CD14-positive monocyte (primary cell): Measurements from ENCODE around the gene UBE2O. TPM values are rescaled to one million over a fixed set of nuclear protein-coding genes. Genes with fewer than 3 reads are reported as not detected.

Experiments
- DNase-seq, 3 donors: peaks; one replicate each; pipeline ENCODE4 v3.0.0-alpha.2; 2011 to 2022
- H2AFZ ChIP-seq: 2 replicates; pipeline ENCODE4 v1.6.0; 2012; ENCODE audit warnings: mild to moderate bottlenecking, low read depth, low read length, inconsistent platforms; ENCODE audit not compliant: insufficient read depth, poor library complexity, severe bottlenecking
- H3K27ac ChIP-seq, 2 donors: 1 replicate in 1 of 2; 2 replicates in 1 of 2; pipeline ENCODE4 v1.5.1; 2012 to 2013; ENCODE audit warnings: low read length in 2 of 2, control low read depth in 1 of 2, inconsistent platforms in 1 of 2, low read depth in 1 of 2, mild to moderate bottlenecking in 1 of 2
- H3K27me3 ChIP-seq, 2 donors: one replicate each; pipeline versions ENCODE4 v1.6.0 to v1.6.1; 2011 to 2013; ENCODE audit warnings: low read length in 2 of 2; ENCODE audit not compliant: control insufficient read depth in 2 of 2, insufficient read depth in 2 of 2
- H3K36me3 ChIP-seq, 2 donors: replicated peaks in 1 of 2; 1 replicate in 1 of 2; 2 replicates in 1 of 2; pipeline versions ENCODE4 v1.5.1 to v1.6.1; 2012 to 2013; ENCODE audit warnings: low read length in 2 of 2, control low read depth in 1 of 2, inconsistent platforms in 1 of 2, mild to moderate bottlenecking in 1 of 2; ENCODE audit not compliant: insufficient read depth in 2 of 2, control insufficient read depth in 1 of 2
- H3K4me1 ChIP-seq, 2 donors: 1 replicate in 1 of 2; 2 replicates in 1 of 2; pipeline versions ENCODE4 v1.5.1 to v1.6.1; 2012 to 2013; ENCODE audit warnings: low read length in 2 of 2, control low read depth in 1 of 2, inconsistent platforms in 1 of 2, mild to moderate bottlenecking in 1 of 2, moderate library complexity in 1 of 2; ENCODE audit not compliant: insufficient read depth in 2 of 2, control insufficient read depth in 1 of 2
- H3K4me2 ChIP-seq: replicated peaks from 2 replicates; pipeline ENCODE3; 2012; ENCODE audit warnings: low read length, moderate library complexity, mild to moderate bottlenecking; ENCODE audit not compliant: poor library complexity, severe bottlenecking; ENCODE audit errors: extremely low read depth
- H3K4me3 ChIP-seq, 3 experiments: fragments of 200-600 bp in 1 of 3; sonication (generic) in 1 of 3; replicated peaks in 1 of 3; 1 replicate in 2 of 3; 2 replicates in 1 of 3; pipeline ENCODE4 v1.5.1; 2011 to 2013; ENCODE audit warnings: low read length in 3 of 3, mild to moderate bottlenecking in 3 of 3, control low read depth in 2 of 3, low read depth in 2 of 3, inconsistent platforms in 1 of 3, moderate library complexity in 1 of 3
- H3K79me2 ChIP-seq: 2 replicates; pipeline ENCODE4 v1.6.0; 2012; ENCODE audit warnings: mild to moderate bottlenecking, control low read depth, inconsistent platforms, low read length, moderate library complexity; ENCODE audit not compliant: insufficient read depth
- H3K9ac ChIP-seq: 2 replicates; pipeline ENCODE4 v1.6.0; 2017; ENCODE audit warnings: low read length, mild to moderate bottlenecking; ENCODE audit not compliant: insufficient read depth, poor library complexity, severe bottlenecking
- H3K9me3 ChIP-seq, 2 donors: replicated peaks in 1 of 2; 1 replicate in 1 of 2; 2 replicates in 1 of 2; pipeline versions ENCODE4 v1.5.1 to v1.6.1; 2012 to 2013; ENCODE audit warnings: low read length in 2 of 2, control low read depth in 1 of 2; ENCODE audit not compliant: control insufficient read depth in 1 of 2, insufficient read depth in 1 of 2
- H4K20me1 ChIP-seq: 2 replicates; pipeline ENCODE4 v1.6.0; 2012; ENCODE audit warnings: mild to moderate bottlenecking, low read length, control low read depth, moderate library complexity; ENCODE audit not compliant: insufficient read depth
- H3K27ac Mint-ChIP-seq, 7 donors: one replicate each; pipeline ENCODE4 v1.8.0; 2020; ENCODE audit warnings: mild to moderate bottlenecking in 7 of 7, mixed read lengths in 7 of 7, moderate library complexity in 6 of 7, inconsistent platforms in 2 of 7
- H3K27me3 Mint-ChIP-seq, 3 donors: one replicate each; pipeline ENCODE4 v1.8.0; 2021 to 2022; ENCODE audit warnings: low read depth in 3 of 3, mild to moderate bottlenecking in 3 of 3, mixed read lengths in 3 of 3, moderate library complexity in 3 of 3, inconsistent platforms in 1 of 3
- H3K36me3 Mint-ChIP-seq, 2 donors: one replicate each; pipeline ENCODE4 v1.8.0; 2020; ENCODE audit warnings: mixed read lengths in 2 of 2, inconsistent platforms in 1 of 2, mild to moderate bottlenecking in 1 of 2
- H3K4me1 Mint-ChIP-seq: one replicate; pipeline ENCODE4 v1.8.0; 2020; ENCODE audit warnings: mild to moderate bottlenecking, mixed read lengths
- H3K4me3 Mint-ChIP-seq, 2 donors: one replicate each; pipeline ENCODE4 v1.8.0; 2020; ENCODE audit warnings: mild to moderate bottlenecking in 2 of 2, mixed read lengths in 2 of 2, moderate library complexity in 1 of 2
- H3K9me3 Mint-ChIP-seq, 7 donors: one replicate each; pipeline ENCODE4 v1.8.0; 2020 to 2022; ENCODE audit warnings: mixed read lengths in 7 of 7, mild to moderate bottlenecking in 6 of 7, moderate library complexity in 6 of 7, inconsistent platforms in 2 of 7
- CTCF ChIP-seq: fragments of 200-600 bp; IDR thresholded peaks from one replicate; pipeline ENCODE4 v1.8.0; 2022; ENCODE audit warnings: antibody characterized with exemption, mild to moderate bottlenecking
- WGBS: methylation state at CpG from one replicate; pipeline ENCODE4 v1.1.5; 2013; ENCODE audit warnings: missing lambda C conversion rate; ENCODE audit not compliant: insufficient coverage; 5-methylcytosine and 5-hydroxymethylcytosine counted together
- intact Hi-C, 2 donors: fragments of 100-400 bp; cut with micrococcal nuclease; formaldehyde crosslinking; loops; one replicate each; pipeline versions ENCODE4 v1.15.0 to v1.15.1; 2023
- polyA plus RNA-seq, 3 donors: library from polyadenylated mRNA; depleted of rRNA in 1 of 3; unstranded in 2 of 3; stranded (reverse) in 1 of 3; fragments of 300-500 nt in 2 of 3; fragments of >200 nt in 1 of 3; fragmentation: Illumina TruSeq in 2 of 3; gene quantifications; 1 replicate in 2 of 3; 2 replicates in 1 of 3; pipeline ENCODE4 v1.2.3, GENCODE V29; 2012 to 2021

Gene UBE2O
- polyA plus RNA-seq, 3 donors: 1.3 to 15.1 (median 4.5) TPM

- intact Hi-C loops: no loop called here
- no peak overlapping the region for H2AFZ ChIP-seq
- H3K79me2 ChIP-seq: peaks cover 29% of the 10 kb centered on the region
- peaks cover 10% of the 10 kb centered on the region for H3K4me1 Mint-ChIP-seq
- H3K4me2 ChIP-seq: no peak overlapping the region
- no peaks in the 10 kb centered on the region for H3K9me3 Mint-ChIP-seq
- TF ChIP-seq CTCF: no peak
- no peaks in the 10 kb centered on the region for H3K9me3 ChIP-seq
- no peak overlapping the region for H3K4me3 ChIP-seq
- H3K36me3 ChIP-seq: peaks cover 0 to 1% of the 10 kb centered on the region in 2 donors
- no peak overlapping the region for H3K27ac ChIP-seq
- no peak overlapping the region for H3K9ac ChIP-seq
- no peak overlapping the region for H3K4me3 Mint-ChIP-seq
- H3K27me3 ChIP-seq: no peaks in the 10 kb centered on the region
- 89% methylated on average over 5 of the region's 6 CpGs for WGBS
- H3K27me3 Mint-ChIP-seq: peaks cover 0 to 3% (median 0%) of the 10 kb centered on the region in 3 donors
- H4K20me1 ChIP-seq: peaks cover 70% of the 10 kb centered on the region
- peak overlapping the region in 2 of 7 donors; percentile 54 to 64 for H3K27ac Mint-ChIP-seq
- no peak for DNase-seq
- H3K4me1 ChIP-seq: no peaks in the 10 kb centered on the region
- H3K36me3 Mint-ChIP-seq: peaks cover 10 to 22% of the 10 kb centered on the region in 2 donors
These were observed 30.1 kb downstream of the UBE2O start for GRCh38 chr17:76422860-76423259.

- Mint-ChIP-seq H3K9me3 (no peaks in the 10 kb centered on the region), H3K27me3 (peaks cover 0 to 3% (median 0%) of the 10 kb centered on the region in 3 donors), H3K4me3 (no peak overlapping the region), H3K36me3 (peaks cover 14 to 27% of the 10 kb centered on the region in 2 donors), H3K4me1 (peaks cover 7% of the 10 kb centered on the region), H3K27ac (peak overlapping the region in 1 of 7 donors; percentile 15)
- over 99% methylated on average over 8 of the region's 8 CpGs for WGBS
- Histone ChIP-seq H3K4me3 (no peak overlapping the region), H3K9ac (no peak overlapping the region), H3K36me3 (peaks cover 0 to 6% of the 10 kb centered on the region in 2 donors), H3K79me2 (peaks cover 29% of the 10 kb centered on the region), H3K4me2 (no peak overlapping the region), H3K27me3 (no peaks in the 10 kb centered on the region), H3K4me1 (no peaks in the 10 kb centered on the region), H3K27ac (no peak overlapping the region), H2AFZ (no peak overlapping the region), H4K20me1 (peaks cover 71% of the 10 kb centered on the region), H3K9me3 (no peaks in the 10 kb centered on the region)
- no peak for DNase-seq
- TF ChIP-seq CTCF: no peak
- intact Hi-C loops: no loop called here
These were observed 30.5 kb downstream of the UBE2O start for GRCh38 chr17:76422406-76422805.
